Calu3 (cell line): Measurements from ENCODE around the gene RIOK1. TPM values are rescaled to one million over a fixed set of nuclear protein-coding genes. Genes with fewer than 3 reads are reported as not detected.

Experiments
- BruUV-seq: library from RNA; stranded (reverse); fragments of 400-500 nt; replicated peaks from 2 replicates; lab custom pipeline; 2021; lab: Mats Ljungman, UMichigan
- CTCF ChIA-PET: fragments of 300-600 bp; sonication (Branson Sonifier 250); formaldehyde crosslinking; loops from one replicate; lab custom pipeline; 2022; ENCODE audit warnings: antibody characterized with exemption; lab: Charles Lee
- DNase-seq: peaks from one replicate; pipeline ENCODE4 v3.0.0; 2022
- H3K27ac Mint-ChIP-seq: one replicate; pipeline ENCODE4 v1.8.0; 2022; ENCODE audit warnings: mixed read lengths; ENCODE audit not compliant: unreplicated experiment
- H3K27me3 Mint-ChIP-seq: one replicate; pipeline ENCODE4 v1.8.0; 2022; ENCODE audit warnings: mixed read lengths; ENCODE audit not compliant: unreplicated experiment
- H3K36me3 Mint-ChIP-seq: one replicate; pipeline ENCODE4 v1.8.0; 2022; ENCODE audit warnings: mild to moderate bottlenecking, moderate library complexity, mixed read lengths; ENCODE audit not compliant: insufficient read depth, unreplicated experiment
- H3K4me1 Mint-ChIP-seq: one replicate; pipeline ENCODE4 v1.8.0; 2022; ENCODE audit warnings: mild to moderate bottlenecking, low read depth, mixed read lengths; ENCODE audit not compliant: unreplicated experiment
- H3K4me3 Mint-ChIP-seq: one replicate; pipeline ENCODE4 v1.8.0; 2022; ENCODE audit warnings: mild to moderate bottlenecking, low read depth, moderate library complexity, mixed read lengths; ENCODE audit not compliant: unreplicated experiment
- H3K9me3 Mint-ChIP-seq: one replicate; pipeline ENCODE4 v1.8.0; 2022; ENCODE audit warnings: low read depth, mixed read lengths; ENCODE audit not compliant: unreplicated experiment
- CTCF ChIP-seq: fragments of 200-600 bp; IDR thresholded peaks from one replicate; pipeline ENCODE4 v1.8.0; 2022; ENCODE audit warnings: antibody characterized with exemption; ENCODE audit not compliant: unreplicated experiment
- intact Hi-C: fragments of 100-400 bp; cut with micrococcal nuclease; formaldehyde crosslinking; loops from one replicate; pipeline ENCODE4 v1.10.0; 2022; ENCODE audit not compliant: unreplicated experiment
- total RNA-seq: library from RNA; stranded (reverse); gene quantifications from 2 replicates; pipeline ENCODE4 v1.2.3, GENCODE V29; 2022

Gene RIOK1
- total RNA-seq, 1 experiment from 2014 or later = 13.3 TPM

GRCh38 chr6:7461416-7461815 lies 71.8 kb downstream of the RIOK1 start:
- no peak for DNase-seq
- intact Hi-C loops = no loop called here
- Mint-ChIP-seq H3K27me3 (no peaks in the 10 kb centered on the region), H3K4me3 (no peak overlapping the region), H3K4me1 (no peaks in the 10 kb centered on the region), H3K9me3 (no peaks in the 10 kb centered on the region), H3K36me3 (no peaks in the 10 kb centered on the region), H3K27ac (no peak overlapping the region)
- CTCF ChIA-PET = no interaction called here
- TF ChIP-seq CTCF = no peak
- no TSS peak for BruUV-seq

- no peaks in the 10 kb centered on the region for H3K9me3 Mint-ChIP-seq
- intact Hi-C loops = no loop called here
- no peaks in the 10 kb centered on the region for H3K27me3 Mint-ChIP-seq
- peaks cover 12% of the 10 kb centered on the region for H3K4me1 Mint-ChIP-seq
- no TSS peak for BruUV-seq
- no peaks in the 10 kb centered on the region for H3K36me3 Mint-ChIP-seq
- CTCF ChIA-PET = no interaction called here
- no peak for DNase-seq
- H3K27ac Mint-ChIP-seq = no peak overlapping the region
- no peak overlapping the region for H3K4me3 Mint-ChIP-seq
- TF ChIP-seq CTCF = no peak
These were observed 74.2 kb downstream of the RIOK1 start for GRCh38 chr6:7463785-7464184.

- Mint-ChIP-seq H3K4me1 (peaks cover 12% of the 10 kb centered on the region), H3K27ac (no peak overlapping the region), H3K36me3 (no peaks in the 10 kb centered on the region), H3K9me3 (no peaks in the 10 kb centered on the region), H3K4me3 (no peak overlapping the region), H3K27me3 (no peaks in the 10 kb centered on the region)
- peak; percentile 12 for DNase-seq
- CTCF ChIA-PET = interaction anchor here (1.8 kb wide), 1 partner anchor 12 kb away, joined by 8 read pairs; no protein-coding TSS in a partner anchor
- no peak for TF ChIP-seq CTCF
- no TSS peak for BruUV-seq
- intact Hi-C loops = loop anchor here (5.0 kb wide), 1 partner anchor 75 kb away; the partner anchor contains the start of gene DSP
These were observed 77.6 kb downstream of the RIOK1 start for GRCh38 chr6:7467007-7467897.

Other genes with a start within 250 kb of the RIOK1 start
- gene SSR1, start 76.6 kb upstream of the RIOK1 start, total RNA-seq = 96.2 and 115 TPM in 2 replicates
- not detected in 2 replicates for gene CAGE1, start 66 bp upstream of the RIOK1 start, total RNA-seq
- gene DSP, start 151.9 kb downstream of the RIOK1 start, total RNA-seq = 46.4 and 57.7 TPM in 2 replicates
- gene SNRNP48, start 200.4 kb downstream of the RIOK1 start, total RNA-seq = 11.7 and 16.1 TPM in 2 replicates